ENCODE results near the gene MIB1.

- no peak for TF ChIP-seq CTCF (IDR thresholded peaks at IDR 0.05)
- no peak for TF ChIP-seq POLR2A (IDR thresholded peaks at IDR 0.05)
Observed at GRCh38 chr18:21855432-21855831, 114.8 kb downstream of the MIB1 start.

Data from body of pancreas (tissue), 4 donors.